Measurements from ENCODE around the gene MFSD1. TPM values are rescaled to one million over a fixed set of nuclear protein-coding genes. Genes with fewer than 3 reads are reported as not detected.

MFSD1 gene
- total and polyA plus RNA-seq, 2 of the 8 experiments (the other 6 are each of a cell fraction or from before 2014, with no cell fraction given), result 9.3 to 11.5 TPM

- no peak for TF ChIP-seq CHD7 (IDR thresholded peaks at IDR 0.05; ENCODE audit: insufficient replicate concordance, low read length)
- no peak for TF ChIP-seq MAX (IDR thresholded peaks at IDR 0.05)
Observed at GRCh38 chr3:158753854-158754253, 48.0 kb upstream of the MFSD1 start (continued).

Measured in H1 (cell line).